Calu3 (cell line): ENCODE measurements around the gene CFAP65. TPM values are rescaled to one million over a fixed set of nuclear protein-coding genes. Genes with fewer than 3 reads are reported as not detected.

ENCODE experiments used
- BruUV-seq: library from RNA; stranded (reverse); fragments of 400-500 nt; replicated peaks from 2 replicates; lab custom pipeline; 2021; lab: Mats Ljungman, UMichigan
- CTCF ChIA-PET: fragments of 300-600 bp; sonication (Branson Sonifier 250); formaldehyde crosslinking; loops from one replicate; lab custom pipeline; 2022; ENCODE audit warnings: antibody characterized with exemption; lab: Charles Lee
- DNase-seq: peaks from one replicate; pipeline ENCODE4 v3.0.0; 2022
- H3K27ac Mint-ChIP-seq: one replicate; pipeline ENCODE4 v1.8.0; 2022; ENCODE audit warnings: mixed read lengths; ENCODE audit not compliant: unreplicated experiment
- H3K27me3 Mint-ChIP-seq: one replicate; pipeline ENCODE4 v1.8.0; 2022; ENCODE audit warnings: mixed read lengths; ENCODE audit not compliant: unreplicated experiment
- H3K36me3 Mint-ChIP-seq: one replicate; pipeline ENCODE4 v1.8.0; 2022; ENCODE audit warnings: mild to moderate bottlenecking, moderate library complexity, mixed read lengths; ENCODE audit not compliant: insufficient read depth, unreplicated experiment
- H3K4me1 Mint-ChIP-seq: one replicate; pipeline ENCODE4 v1.8.0; 2022; ENCODE audit warnings: mild to moderate bottlenecking, low read depth, mixed read lengths; ENCODE audit not compliant: unreplicated experiment
- H3K4me3 Mint-ChIP-seq: one replicate; pipeline ENCODE4 v1.8.0; 2022; ENCODE audit warnings: mild to moderate bottlenecking, low read depth, moderate library complexity, mixed read lengths; ENCODE audit not compliant: unreplicated experiment
- H3K9me3 Mint-ChIP-seq: one replicate; pipeline ENCODE4 v1.8.0; 2022; ENCODE audit warnings: low read depth, mixed read lengths; ENCODE audit not compliant: unreplicated experiment
- intact Hi-C: fragments of 100-400 bp; cut with micrococcal nuclease; formaldehyde crosslinking; loops from one replicate; pipeline ENCODE4 v1.10.0; 2022; ENCODE audit not compliant: unreplicated experiment
- total RNA-seq: library from RNA; stranded (reverse); gene quantifications from 2 replicates; pipeline ENCODE4 v1.2.3, GENCODE V29; 2022
- TF ChIP-seq, protein P1 (sequence below): fragments of 200-600 bp; IDR thresholded peaks from one replicate; pipeline ENCODE4 v1.8.0; 2022; ENCODE audit warnings: antibody characterized with exemption; ENCODE audit not compliant: unreplicated experiment

The CFAP65 gene
- total RNA-seq, 1 experiment from 2014 or later = 0.68 TPM

DNA sequence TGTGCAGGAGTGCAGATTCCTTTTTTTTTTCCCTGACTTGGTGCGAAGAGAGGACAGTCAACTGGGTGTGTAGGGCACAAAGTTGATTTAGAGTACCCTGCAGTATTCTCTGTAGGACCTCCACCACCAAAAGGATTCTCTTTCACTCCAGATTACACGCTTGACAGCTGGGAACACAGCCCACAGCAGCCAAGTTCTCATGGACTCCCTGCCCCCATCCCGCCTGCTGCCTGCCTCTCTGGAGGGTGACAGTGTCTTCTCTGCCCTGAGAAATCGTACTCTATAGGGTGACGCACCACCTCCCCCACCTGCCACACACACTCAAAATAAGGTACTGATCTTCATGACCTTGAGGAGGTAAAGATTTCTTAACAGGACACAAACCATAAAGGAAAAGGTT lies 46.0 kb upstream of the CFAP65 start:
- intact Hi-C loops = no loop called here
- Mint-ChIP-seq H3K4me1 (peaks cover 12% of the 10 kb centered on the region), H3K27me3 (no peaks in the 10 kb centered on the region), H3K4me3 (no peak overlapping the region), H3K36me3 (no peaks in the 10 kb centered on the region), H3K9me3 (peaks cover 3% of the 10 kb centered on the region), H3K27ac (no peak overlapping the region)
- DNase-seq = no peak
- TF ChIP-seq, protein P1, sequence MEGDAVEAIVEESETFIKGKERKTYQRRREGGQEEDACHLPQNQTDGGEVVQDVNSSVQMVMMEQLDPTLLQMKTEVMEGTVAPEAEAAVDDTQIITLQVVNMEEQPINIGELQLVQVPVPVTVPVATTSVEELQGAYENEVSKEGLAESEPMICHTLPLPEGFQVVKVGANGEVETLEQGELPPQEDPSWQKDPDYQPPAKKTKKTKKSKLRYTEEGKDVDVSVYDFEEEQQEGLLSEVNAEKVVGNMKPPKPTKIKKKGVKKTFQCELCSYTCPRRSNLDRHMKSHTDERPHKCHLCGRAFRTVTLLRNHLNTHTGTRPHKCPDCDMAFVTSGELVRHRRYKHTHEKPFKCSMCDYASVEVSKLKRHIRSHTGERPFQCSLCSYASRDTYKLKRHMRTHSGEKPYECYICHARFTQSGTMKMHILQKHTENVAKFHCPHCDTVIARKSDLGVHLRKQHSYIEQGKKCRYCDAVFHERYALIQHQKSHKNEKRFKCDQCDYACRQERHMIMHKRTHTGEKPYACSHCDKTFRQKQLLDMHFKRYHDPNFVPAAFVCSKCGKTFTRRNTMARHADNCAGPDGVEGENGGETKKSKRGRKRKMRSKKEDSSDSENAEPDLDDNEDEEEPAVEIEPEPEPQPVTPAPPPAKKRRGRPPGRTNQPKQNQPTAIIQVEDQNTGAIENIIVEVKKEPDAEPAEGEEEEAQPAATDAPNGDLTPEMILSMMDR = no peak
- CTCF ChIA-PET = no interaction called here
- BruUV-seq = no TSS peak

DNA sequence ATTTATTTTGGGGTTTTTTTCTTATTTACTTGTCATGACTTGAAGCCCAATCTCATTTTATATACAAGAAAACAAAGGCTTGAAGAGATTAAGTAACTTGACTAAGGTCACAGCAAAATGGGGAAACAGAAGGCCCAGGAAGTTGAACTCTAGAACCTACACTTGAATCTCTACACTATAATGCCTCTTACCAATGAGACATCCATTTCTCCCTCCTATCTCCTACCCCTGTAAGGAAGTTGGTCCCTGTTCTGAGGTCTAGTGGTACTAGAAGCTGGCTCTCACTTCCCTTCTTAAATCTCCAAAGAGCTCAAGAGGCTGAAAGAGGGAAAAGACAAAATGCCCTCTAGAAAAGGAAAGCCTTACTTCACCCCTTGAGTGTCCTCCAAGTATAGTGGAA lies 44.9 kb upstream of the CFAP65 start:
- DNase-seq = no peak
- Mint-ChIP-seq H3K27ac (no peak overlapping the region), H3K9me3 (peaks cover 3% of the 10 kb centered on the region), H3K36me3 (no peaks in the 10 kb centered on the region), H3K4me1 (peaks cover 24% of the 10 kb centered on the region), H3K27me3 (no peaks in the 10 kb centered on the region), H3K4me3 (no peak overlapping the region)
- BruUV-seq = no TSS peak
- CTCF ChIA-PET = interaction anchor here (0.6 kb wide), 1 partner anchor 15 kb away, joined by 3 read pairs; no protein-coding TSS in a partner anchor
- intact Hi-C loops = no loop called here
- TF ChIP-seq, protein P1 = no peak

- CTCF ChIA-PET = no interaction called here
- H3K9me3 Mint-ChIP-seq = no peaks in the 10 kb centered on the region
Observed at GRCh38 chr2:219084791-219085190, 43.5 kb upstream of the CFAP65 start.

GRCh38 chr2:219082332-219082958 lies 41.1 kb upstream of the CFAP65 start:
- Mint-ChIP-seq H3K9me3 (no peaks in the 10 kb centered on the region), H3K4me3 (no peak overlapping the region), H3K36me3 (no peaks in the 10 kb centered on the region), H3K27ac (no peak overlapping the region), H3K27me3 (no peaks in the 10 kb centered on the region), H3K4me1 (peaks cover 21% of the 10 kb centered on the region)
- BruUV-seq = no TSS peak
- CTCF ChIA-PET = interaction anchor here (1.0 to 2.4 kb wide), 3 partner anchors 21 to 52 kb away, joined by 3 to 16 read pairs (median 7); no protein-coding TSS in a partner anchor
- intact Hi-C loops = no loop called here
- DNase-seq = no peak
- TF ChIP-seq, protein P1 = no peak

More at GRCh38 chr2:219084791-219085190, 43.5 kb upstream of the CFAP65 start:
- H3K36me3 Mint-ChIP-seq = no peaks in the 10 kb centered on the region
- H3K27me3 Mint-ChIP-seq = no peaks in the 10 kb centered on the region
- intact Hi-C loops = no loop called here
- no peak for DNase-seq
- TF ChIP-seq, protein P1 = no peak
- no TSS peak for BruUV-seq
- no peak overlapping the region for H3K4me3 Mint-ChIP-seq
- H3K4me1 Mint-ChIP-seq = peaks cover 20% of the 10 kb centered on the region
- H3K27ac Mint-ChIP-seq = no peak overlapping the region
